GM21529 (cell line): ENCODE data around the gene DOCK2.
"Not testable (repeated sequence)": the region's sequence is repeated elsewhere in the genome, so short reads cannot be mapped to it uniquely, and the experiment has no call there.

Experiments used
- ATAC-seq: cut with Tn5 transposase; IDR thresholded peaks from one replicate; pipeline ENCODE4 v1.9.1; 2021; ENCODE audit not compliant: unreplicated experiment

DOCK2 gene

GRCh38 chr5:169811680-169812079 lies 174.6 kb downstream of the DOCK2 start:
- ATAC-seq = no peak

GRCh38 chr5:169812786-169813185 lies 175.7 kb downstream of the DOCK2 start:
- no peak for ATAC-seq

- ATAC-seq = no peak
Observed at GRCh38 chr5:169814045-169814444, 177.0 kb downstream of the DOCK2 start.

- ATAC-seq = no peak
Observed at GRCh38 chr5:169814522-169814921, 177.4 kb downstream of the DOCK2 start.

GRCh38 chr5:169817031-169817430 lies 180.0 kb downstream of the DOCK2 start:
- ATAC-seq = no peak

GRCh38 chr5:169826618-169827017 lies 189.5 kb downstream of the DOCK2 start:
- no peak for ATAC-seq

GRCh38 chr5:169827769-169828168 lies 190.7 kb downstream of the DOCK2 start:
- ATAC-seq = no peak

- peak; percentile 45 for ATAC-seq
Observed at GRCh38 chr5:169828385-169828784, 191.3 kb downstream of the DOCK2 start.

- ATAC-seq = no peak
Observed at GRCh38 chr5:169831331-169831730, 194.3 kb downstream of the DOCK2 start.

GRCh38 chr5:169832304-169832703 lies 195.2 kb downstream of the DOCK2 start:
- peak; percentile 35 for ATAC-seq

- peak; percentile 55 for ATAC-seq
Observed at GRCh38 chr5:169832845-169833244, 195.8 kb downstream of the DOCK2 start.

GRCh38 chr5:169833681-169834292 lies 196.7 kb downstream of the DOCK2 start:
- ATAC-seq = not testable (repeated sequence)

- ATAC-seq = not testable (repeated sequence)
Observed at GRCh38 chr5:169834540-169834939, 197.5 kb downstream of the DOCK2 start.

GRCh38 chr5:169836835-169837536 lies 199.9 kb downstream of the DOCK2 start:
- ATAC-seq = no peak

GRCh38 chr5:169837686-169838085 lies 200.6 kb downstream of the DOCK2 start:
- ATAC-seq = no peak

GRCh38 chr5:169838688-169839087 lies 201.6 kb downstream of the DOCK2 start:
- ATAC-seq = peak; percentile 93

GRCh38 chr5:169840405-169840804 lies 203.3 kb downstream of the DOCK2 start:
- ATAC-seq = no peak

- ATAC-seq = no peak
Observed at GRCh38 chr5:169842699-169843098, 205.6 kb downstream of the DOCK2 start.

- no peak for ATAC-seq
Observed at GRCh38 chr5:169847519-169847918, 210.4 kb downstream of the DOCK2 start.

GRCh38 chr5:169848271-169848670 lies 211.2 kb downstream of the DOCK2 start:
- no peak for ATAC-seq

- no peak for ATAC-seq
Observed at GRCh38 chr5:169848792-169849191, 211.7 kb downstream of the DOCK2 start.

- no peak for ATAC-seq
Observed at GRCh38 chr5:169850409-169850808, 213.3 kb downstream of the DOCK2 start.
